HL-60 (cell line): ENCODE data around the gene SFMBT2.

ENCODE experiments used
- DNase-seq, 2 experiments: peaks; one replicate each; pipeline ENCODE4 v3.0.0-alpha.2; 2010 to 2020; ENCODE audit warnings: low read depth in 1 of 2, low spot score in 1 of 2
- H3K27ac ChIP-seq: fragments of 250-450 bp; sonication (Bioruptor Pico); replicated peaks from 2 replicates; pipeline ENCODE4 v1.5.1; 2020; ENCODE audit warnings: mild to moderate bottlenecking, moderate library complexity
- H3K27me3 ChIP-seq: fragments of 250-450 bp; sonication (Bioruptor Pico); 2 replicates; pipeline ENCODE4 v1.5.1; 2021; ENCODE audit warnings: mild to moderate bottlenecking, moderate library complexity; ENCODE audit not compliant: insufficient read depth, poor library complexity, severe bottlenecking
- H3K4me3 ChIP-seq: replicated peaks from 2 replicates; pipeline ENCODE4 v1.5.1; 2011; ENCODE audit warnings: mild to moderate bottlenecking, control low read depth, low read length; ENCODE audit not compliant: insufficient read depth
- CTCF ChIP-seq: IDR thresholded peaks from one replicate; pipeline ENCODE4 v1.5.1; 2011; ENCODE audit warnings: low read length, control low read depth, inconsistent platforms; ENCODE audit not compliant: insufficient read depth
- GABPA ChIP-seq: IDR thresholded peaks from 2 replicates; pipeline ENCODE4 v1.6.1; 2012; ENCODE audit warnings: low read depth
- POLR2AphosphoS5 ChIP-seq: IDR thresholded peaks from 2 replicates; pipeline ENCODE4 v1.6.1; 2012; ENCODE audit warnings: low read depth
- REST ChIP-seq: IDR thresholded peaks from 2 replicates; pipeline ENCODE4 v1.6.1; 2012; ENCODE audit warnings: low read depth; ENCODE audit not compliant: insufficient replicate concordance
- SPI1 ChIP-seq: IDR thresholded peaks from 2 replicates; pipeline ENCODE4 v1.6.1; 2012; ENCODE audit warnings: low read depth, mild to moderate bottlenecking, borderline replicate concordance

SFMBT2 gene

GRCh38 chr10:7359954-7360353, 50.9 kb downstream of the SFMBT2 start:
- no peaks in the 10 kb centered on the region for H3K27me3 ChIP-seq
- no peak overlapping the region for H3K4me3 ChIP-seq
- H3K27ac ChIP-seq: no peak overlapping the region
- DNase-seq: no peak
- TF ChIP-seq GABPA: no peak
- TF ChIP-seq REST: no peak
- no peak for TF ChIP-seq POLR2AphosphoS5
- TF ChIP-seq SPI1: no peak

GRCh38 chr10:7359356-7359755, 51.5 kb downstream of the SFMBT2 start:
- no peak overlapping the region for H3K27ac ChIP-seq
- DNase-seq: no peak
- H3K27me3 ChIP-seq: no peaks in the 10 kb centered on the region
- H3K4me3 ChIP-seq: no peak overlapping the region
- no peak for TF ChIP-seq REST
- TF ChIP-seq CTCF: no peak
- TF ChIP-seq SPI1: no peak
- no peak for TF ChIP-seq GABPA
- TF ChIP-seq POLR2AphosphoS5: no peak

GRCh38 chr10:7357193-7357592, 53.6 kb downstream of the SFMBT2 start:
- DNase-seq: no peak
- H3K27ac ChIP-seq: no peak overlapping the region
- H3K4me3 ChIP-seq: no peak overlapping the region
- no peaks in the 10 kb centered on the region for H3K27me3 ChIP-seq
- TF ChIP-seq REST (no peak), CTCF (no peak), SPI1 (no peak), GABPA (no peak), POLR2AphosphoS5 (no peak)
